HG03159 (cell line): Measurements from ENCODE around the gene U2AF1L4.

Experiments
- ATAC-seq: cut with Tn5 transposase; IDR thresholded peaks from one replicate; pipeline ENCODE4 v1.9.1; 2021; ENCODE audit warnings: mild to moderate bottlenecking, moderate library complexity; ENCODE audit not compliant: unreplicated experiment

U2AF1L4 gene

DNA sequence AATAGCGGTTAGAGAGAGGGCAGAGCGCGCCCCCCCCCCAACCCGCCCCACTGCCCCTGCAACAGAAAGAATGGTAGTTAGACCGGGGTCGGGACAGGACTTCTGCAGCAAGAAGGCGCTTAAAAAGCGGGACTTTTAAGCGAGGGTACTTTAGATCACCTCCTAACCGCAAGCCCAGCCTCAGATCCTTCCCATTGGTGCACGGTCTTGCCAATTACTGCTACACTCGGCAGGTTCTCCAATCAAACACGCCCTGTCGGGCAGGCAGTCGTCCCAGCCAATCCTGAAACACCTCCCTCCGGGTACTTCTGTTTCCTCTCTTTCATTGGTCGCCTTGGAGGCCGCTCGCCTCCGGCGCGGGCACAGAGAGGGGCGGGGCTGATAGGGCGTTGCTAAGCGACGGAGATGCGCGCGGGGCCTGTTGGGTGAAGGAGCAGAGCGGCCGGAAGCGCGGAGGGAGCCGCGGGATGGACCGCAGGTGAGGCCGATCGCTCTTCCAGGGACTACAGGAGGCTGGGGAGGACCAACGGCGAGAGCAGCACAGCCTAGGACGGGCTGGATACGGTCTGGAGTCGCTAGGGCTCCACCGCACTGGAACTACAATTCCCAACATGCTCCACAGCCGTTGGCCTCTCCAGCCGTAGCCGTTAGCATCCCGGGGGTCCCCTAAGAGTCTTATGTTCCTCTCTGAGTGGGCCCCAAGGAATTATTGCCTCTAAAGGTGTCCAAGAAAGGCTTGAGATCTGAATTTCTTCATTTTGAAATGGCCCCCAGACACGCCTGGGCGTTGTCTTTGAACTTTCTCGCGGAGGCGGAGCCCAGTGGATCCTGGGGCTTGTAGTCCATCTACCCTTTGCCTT, 12.8 kb upstream of the U2AF1L4 start, which contains the start of gene PROSER3:
TSS of gene PROSER3 (plus strand) at position 428 of the 860 bp plus-strand sequence. CDS start at position 468, 40 bp downstream.
- ATAC-seq = peak; percentile 93

GRCh38 chr19:35757231-35757748, 12.1 kb upstream of the U2AF1L4 start:
- no peak for ATAC-seq

GRCh38 chr19:35756377-35757230, 11.4 kb upstream of the U2AF1L4 start, which contains the start of gene HSPB6:
TSS of gene HSPB6 (minus strand) at chr19:35757029. CDS start at chr19:35757008, 21 bp downstream.
- ATAC-seq = no peak

GRCh38 chr19:35755550-35756376, 10.5 kb upstream of the U2AF1L4 start:
- ATAC-seq = no peak

- no peak for ATAC-seq
Observed at GRCh38 chr19:35755131-35755549, 9.9 kb upstream of the U2AF1L4 start.

GRCh38 chr19:35754370-35755130, 9.3 kb upstream of the U2AF1L4 start:
- ATAC-seq = no peak

DNA sequence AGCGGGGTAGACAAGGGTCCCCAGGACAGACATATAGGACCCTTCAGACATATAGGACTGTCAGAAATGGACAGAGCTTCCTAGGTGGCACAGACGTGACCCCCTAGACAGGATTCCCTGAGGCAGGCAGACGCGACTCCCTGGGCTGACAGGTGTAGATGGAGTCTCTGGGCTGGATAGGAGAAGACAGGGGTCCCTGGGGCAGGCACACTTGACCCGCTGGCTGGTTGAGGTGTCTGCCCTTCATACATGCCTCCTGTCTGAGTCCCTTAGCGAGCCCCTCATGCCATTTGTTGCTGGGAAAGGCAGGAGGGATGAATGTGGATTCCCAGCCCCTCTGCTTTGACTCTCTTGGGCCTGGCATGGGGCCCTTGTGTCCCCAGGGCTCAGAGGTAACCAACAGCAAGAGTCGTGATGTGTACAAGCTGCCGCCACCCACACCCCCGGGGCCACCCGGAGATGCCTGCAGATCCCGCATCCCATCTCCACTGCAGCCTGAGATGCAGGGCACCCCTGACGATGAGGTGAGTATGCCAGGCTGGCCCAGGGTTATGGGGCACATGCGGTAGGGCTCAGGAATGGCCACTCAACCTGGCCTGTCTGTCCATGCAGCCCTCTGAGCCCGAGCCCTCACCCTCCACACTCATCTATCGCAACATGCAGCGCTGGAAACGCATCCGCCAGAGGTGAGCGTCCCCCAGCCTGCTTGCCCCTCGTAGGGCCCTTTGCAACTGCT, 8.6 kb upstream of the U2AF1L4 start:
- ATAC-seq = no peak

DNA sequence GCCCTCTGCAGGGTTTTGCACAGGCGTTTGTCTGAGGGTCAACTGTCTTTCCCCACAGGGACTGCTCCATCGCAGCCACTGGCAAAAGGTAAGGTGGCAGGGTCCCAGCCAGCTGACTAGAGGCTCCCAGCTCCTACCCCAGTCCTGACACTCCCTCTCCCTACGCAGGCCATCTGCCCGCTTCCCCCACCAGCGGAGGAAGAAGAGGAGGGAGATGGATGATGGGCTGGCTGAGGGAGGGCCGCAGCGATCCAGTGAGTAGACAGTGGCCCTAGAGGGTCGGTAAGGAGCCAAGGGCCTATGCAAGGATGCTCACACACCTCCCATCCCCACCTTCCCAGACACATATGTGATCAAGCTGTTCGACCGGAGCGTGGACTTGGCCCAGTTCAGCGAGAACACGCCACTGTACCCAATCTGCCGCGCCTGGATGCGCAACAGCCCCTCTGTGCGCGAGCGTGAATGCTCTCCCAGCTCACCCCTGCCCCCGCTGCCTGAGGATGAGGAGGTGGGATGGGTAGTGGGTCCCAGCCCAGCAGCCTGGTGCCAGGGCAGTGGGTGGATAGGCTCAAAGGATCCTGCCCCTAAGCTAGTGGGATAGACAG, 7.6 kb upstream of the U2AF1L4 start:
- no peak for ATAC-seq

GRCh38 chr19:35751839-35752745, 6.9 kb upstream of the U2AF1L4 start:
- no peak for ATAC-seq

- no peak for ATAC-seq
Observed at GRCh38 chr19:35750167-35750566, 4.9 kb upstream of the U2AF1L4 start.

GRCh38 chr19:35748106-35749020, 3.1 kb upstream of the U2AF1L4 start, which contains the start of gene LIN37:
TSS of gene LIN37 (plus strand) at chr19:35748576. CDS start at chr19:35748725, 149 bp downstream.
- ATAC-seq = peak; percentile 61

GRCh38 chr19:35746531-35746930, 1.3 kb upstream of the U2AF1L4 start:
- no peak for ATAC-seq

DNA sequence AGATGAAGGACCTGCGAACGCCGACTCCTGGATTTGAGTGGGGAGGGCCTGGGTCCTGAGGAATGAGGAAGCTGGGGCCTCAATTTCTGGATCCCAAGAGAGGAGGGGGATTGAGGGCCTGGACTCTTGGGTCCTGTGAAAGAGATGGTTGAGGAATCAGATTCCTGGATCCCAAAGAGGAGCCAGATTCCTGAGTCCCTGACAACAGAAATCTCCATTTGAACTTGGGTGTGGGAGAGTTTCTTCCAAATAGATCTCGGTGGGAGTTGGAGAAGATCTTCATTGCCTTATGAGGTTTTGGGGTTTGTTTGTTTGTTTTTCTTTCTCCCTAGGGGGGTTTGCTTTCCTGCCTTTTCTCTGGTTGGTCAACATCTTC, 857 bp upstream of the U2AF1L4 start:
- no peak for ATAC-seq

DNA sequence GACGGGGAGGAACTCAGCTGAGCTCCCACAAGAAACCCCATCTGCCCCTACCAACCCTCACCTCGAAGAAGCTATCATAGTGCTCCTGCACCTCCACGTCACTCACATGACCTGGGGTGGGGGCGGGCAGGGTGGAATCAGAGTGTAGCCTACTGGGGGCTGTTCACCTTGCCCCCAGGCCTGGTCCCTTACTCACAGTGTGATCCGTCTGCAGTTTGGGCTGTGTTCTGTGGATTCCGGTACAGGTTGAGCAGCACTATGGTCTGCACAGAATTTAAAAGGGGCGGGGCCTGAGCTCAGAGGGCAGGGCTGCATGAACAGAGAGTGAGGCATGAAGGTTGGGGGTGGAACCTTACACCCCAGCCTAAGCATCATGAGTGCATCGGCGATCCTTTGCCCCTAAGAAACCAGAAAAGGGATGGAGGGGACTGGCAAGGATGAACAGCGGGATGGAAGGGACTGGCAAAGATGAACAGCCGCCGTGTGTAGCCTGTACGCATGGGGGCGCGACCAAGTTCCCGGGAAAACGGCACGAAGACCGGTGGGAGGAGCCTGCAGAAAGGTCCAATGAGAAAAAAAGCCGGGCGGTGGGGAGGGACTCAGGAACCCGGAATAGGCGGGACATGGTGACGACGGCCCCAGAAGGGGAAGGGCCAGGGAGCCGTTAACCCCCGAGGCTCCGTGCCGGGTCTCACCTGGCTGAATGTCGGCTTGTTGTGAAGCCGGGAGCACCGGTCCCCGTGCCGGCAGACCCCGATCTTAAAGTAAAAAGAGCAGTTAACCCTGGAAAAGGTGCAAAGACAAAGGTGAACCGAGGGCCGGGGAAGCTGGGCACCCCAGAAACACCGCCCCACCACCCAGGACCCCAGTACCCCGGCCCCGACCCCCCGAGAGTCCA, 539 bp downstream of the U2AF1L4 start:
- ATAC-seq = peak; percentile 36

DNA sequence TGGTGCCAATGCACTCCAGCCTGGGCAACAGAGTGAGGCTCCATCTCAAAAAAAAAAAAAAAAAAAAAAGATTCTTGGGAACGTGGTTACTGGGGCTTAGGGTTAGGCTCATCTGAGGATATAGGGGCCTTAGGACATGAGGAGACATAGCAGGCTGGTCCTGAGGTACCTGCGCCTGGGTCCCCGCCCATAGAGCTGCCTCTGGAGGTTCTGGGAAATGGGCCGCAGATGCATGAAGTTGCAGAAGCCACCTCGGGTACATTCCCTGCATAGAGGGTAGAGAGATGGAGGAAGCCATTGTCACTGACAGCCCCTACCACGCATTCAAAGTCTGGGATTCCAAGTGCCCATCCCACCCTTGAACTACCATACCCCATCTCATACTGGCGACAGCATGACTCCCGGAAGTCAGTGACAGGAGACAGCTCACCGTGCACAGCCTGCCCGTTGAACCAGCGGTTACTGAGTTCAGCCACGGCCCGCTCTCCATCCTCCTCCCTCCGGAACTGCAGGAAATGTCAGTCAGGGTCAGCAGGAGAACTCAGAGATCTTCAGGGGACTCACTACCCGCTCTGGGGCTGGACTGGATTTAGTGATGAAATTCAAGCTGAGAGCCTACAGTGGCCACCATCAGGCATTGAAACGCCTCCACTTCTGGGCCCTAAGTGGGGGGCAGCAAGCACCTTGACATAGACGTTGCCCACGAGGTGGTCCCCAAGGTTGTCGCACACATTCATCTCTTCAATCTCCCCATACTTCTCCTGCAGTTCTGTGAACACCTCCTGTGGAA, 1.4 kb downstream of the U2AF1L4 start:
- ATAC-seq = no peak
